HG03354 (cell line): Measurements from ENCODE around the gene DNAH1.
"Not testable (repeated sequence)": the region's sequence is repeated elsewhere in the genome, so short reads cannot be mapped to it uniquely, and the experiment has no call there.

ENCODE experiments used
- ATAC-seq: cut with Tn5 transposase; IDR thresholded peaks from one replicate; pipeline ENCODE4 v1.9.1; 2021; ENCODE audit warnings: mild to moderate bottlenecking; ENCODE audit not compliant: unreplicated experiment, poor library complexity, severe bottlenecking

DNAH1 gene

GRCh38 chr3:52328536-52329080 lies 12.5 kb downstream of the DNAH1 start:
- no peak for ATAC-seq

GRCh38 chr3:52330194-52330805 lies 14.2 kb downstream of the DNAH1 start:
- ATAC-seq, result no peak

- no peak for ATAC-seq
These were observed 15.0 kb downstream of the DNAH1 start for GRCh38 chr3:52331091-52331490.

- no peak for ATAC-seq
These were observed 15.8 kb downstream of the DNAH1 start for GRCh38 chr3:52331906-52332305.

GRCh38 chr3:52333869-52334557 lies 17.9 kb downstream of the DNAH1 start:
- ATAC-seq, result no peak

- ATAC-seq, result not testable (repeated sequence)
These were observed 22.0 kb downstream of the DNAH1 start for GRCh38 chr3:52338131-52338530.

- no peak for ATAC-seq
These were observed 23.5 kb downstream of the DNAH1 start for GRCh38 chr3:52339612-52340011.

GRCh38 chr3:52341123-52341522 lies 25.0 kb downstream of the DNAH1 start:
- no peak for ATAC-seq

- no peak for ATAC-seq
These were observed 28.0 kb downstream of the DNAH1 start for GRCh38 chr3:52343946-52344600.

- ATAC-seq, result no peak
These were observed 29.5 kb downstream of the DNAH1 start for GRCh38 chr3:52345521-52346109.

GRCh38 chr3:52346623-52347530 lies 30.8 kb downstream of the DNAH1 start:
- no peak for ATAC-seq

GRCh38 chr3:52347716-52348635 lies 31.9 kb downstream of the DNAH1 start:
- ATAC-seq, result no peak

- ATAC-seq, result no peak
These were observed 33.0 kb downstream of the DNAH1 start for GRCh38 chr3:52349131-52349530.

GRCh38 chr3:52349611-52350395 lies 33.7 kb downstream of the DNAH1 start:
- no peak for ATAC-seq

GRCh38 chr3:52350416-52350815 lies 34.3 kb downstream of the DNAH1 start:
- ATAC-seq, result no peak

GRCh38 chr3:52350981-52351761 lies 35.1 kb downstream of the DNAH1 start:
- ATAC-seq, result no peak

- no peak for ATAC-seq
These were observed 35.7 kb downstream of the DNAH1 start for GRCh38 chr3:52351762-52352368.
